A673 (cell line): ENCODE data around the gene ASAP3. TPM values are rescaled to one million over a fixed set of nuclear protein-coding genes. Genes with fewer than 3 reads are reported as not detected.

Experiments used
- BruUV-seq: library from RNA; stranded (reverse); fragments of 400-500 nt; replicated peaks from 2 replicates; lab custom pipeline; 2021; lab: Mats Ljungman, UMichigan
- CTCF ChIA-PET: fragments of 300-600 bp; sonication (Branson Sonifier 250); formaldehyde crosslinking; loops from one replicate; lab custom pipeline; 2022; ENCODE audit warnings: antibody characterized with exemption; lab: Charles Lee
- POLR2A ChIA-PET: fragments of 300-600 bp; sonication (Branson Sonifier 250); formaldehyde crosslinking; loops from one replicate; lab custom pipeline; 2022; ENCODE audit warnings: antibody characterized with exemption; ENCODE audit not compliant: low non-redundant PET; lab: Charles Lee
- DNase-seq: peaks from one replicate; pipeline ENCODE4 v3.0.0-alpha.2; 2015; ENCODE audit warnings: low spot score
- H3K27ac ChIP-seq: fragments of 200-600 bp; sonication (generic); 2 replicates; pipeline ENCODE4 v1.5.1; 2016; ENCODE audit warnings: mixed run types, low read depth, mild to moderate bottlenecking, mixed read lengths, antibody characterized with exemption, low read length; ENCODE audit not compliant: poor library complexity, severe bottlenecking
- H3K27me3 ChIP-seq: fragments of 200-600 bp; sonication (generic); replicated peaks from 2 replicates; pipeline ENCODE4 v1.6.1; 2017; ENCODE audit warnings: mixed run types, low read depth, mild to moderate bottlenecking, mixed read lengths, antibody characterized with exemption, low read length; ENCODE audit not compliant: insufficient read depth, poor library complexity
- H3K36me3 ChIP-seq: fragments of 200-600 bp; sonication (generic); 2 replicates; pipeline ENCODE4 v1.6.1; 2016; ENCODE audit warnings: mixed run types, mild to moderate bottlenecking, mixed read lengths, antibody characterized with exemption, low read length; ENCODE audit not compliant: insufficient read depth, poor library complexity, severe bottlenecking
- H3K4me1 ChIP-seq: fragments of 200-600 bp; sonication (generic); 2 replicates; pipeline ENCODE4 v1.6.1; 2017; ENCODE audit warnings: mixed run types, mild to moderate bottlenecking, mixed read lengths, antibody characterized with exemption, low read length; ENCODE audit not compliant: insufficient read depth, poor library complexity, severe bottlenecking
- H3K4me3 ChIP-seq: fragments of 200-600 bp; sonication (generic); 2 replicates; pipeline ENCODE4 v1.5.1; 2016; ENCODE audit warnings: low read depth, mixed run types, mild to moderate bottlenecking, mixed read lengths, low read length; ENCODE audit not compliant: poor library complexity, severe bottlenecking
- H3K9me3 ChIP-seq: fragments of 200-600 bp; sonication (generic); 2 replicates; pipeline ENCODE4 v1.6.1; 2016; ENCODE audit warnings: mixed run types, low read depth, mild to moderate bottlenecking, mixed read lengths, antibody characterized with exemption, low read length; ENCODE audit not compliant: poor library complexity, severe bottlenecking
- CTCF ChIP-seq: fragments of 300-800, 200-600 bp; sonication (generic); conservative IDR thresholded peaks from 2 replicates; pipeline ENCODE4 v1.5.1; 2017; ENCODE audit warnings: low read depth, mild to moderate bottlenecking, antibody characterized with exemption, low read length, moderate library complexity, mixed read lengths
- EZH2 ChIP-seq: fragments of 200-600 bp; sonication (generic); IDR thresholded peaks from 2 replicates; pipeline ENCODE4 v1.6.1; 2017; ENCODE audit warnings: borderline replicate concordance, low read depth, mild to moderate bottlenecking, mixed read lengths, antibody characterized with exemption, low read length; ENCODE audit not compliant: poor library complexity, severe bottlenecking
- intact Hi-C: fragments of 100-400 bp; cut with micrococcal nuclease; formaldehyde crosslinking; loops from one replicate; pipeline ENCODE4 v1.10.0; 2022; ENCODE audit not compliant: unreplicated experiment
- total RNA-seq: library from RNA; stranded (reverse); gene quantifications from 2 replicates; pipeline ENCODE4 v1.2.3, GENCODE V29; 2021

Gene ASAP3
- total RNA-seq, 1 experiment from 2014 or later: 7.8 TPM

GRCh38 chr1:23484253-23485001, 448 bp upstream of the ASAP3 start:
- Histone ChIP-seq H3K4me1 (peaks cover 6% of the 10 kb centered on the region), H3K36me3 (no peaks in the 10 kb centered on the region), H3K27me3 (no peaks in the 10 kb centered on the region), H3K9me3 (no peaks in the 10 kb centered on the region), H3K4me3 (peak overlapping the region; percentile 68), H3K27ac (peak overlapping the region; percentile 65)
- TF ChIP-seq EZH2 (no peak), CTCF (no peak)
- intact Hi-C loops: no loop called here
- DNase-seq: peak; percentile 94
- ChIA-PET CTCF (interaction anchor here (0.6 to 1.2 kb wide), 4 partner anchors 13 to 441 kb away, joined by 3 to 16 read pairs (median 8); no protein-coding TSS in a partner anchor), POLR2A (no interaction called here)
- no TSS peak for BruUV-seq

GRCh38 chr1:23481904-23482303, 2.1 kb downstream of the ASAP3 start:
- ChIA-PET CTCF (no interaction called here), POLR2A (no interaction called here)
- no peaks in the 10 kb centered on the region for H3K27me3 ChIP-seq
- no peaks in the 10 kb centered on the region for H3K36me3 ChIP-seq
- DNase-seq: no peak
- no peak for TF ChIP-seq CTCF
- no peak for TF ChIP-seq EZH2
- intact Hi-C loops: no loop called here
- peaks cover 6% of the 10 kb centered on the region for H3K4me1 ChIP-seq
- H3K4me3 ChIP-seq: no peak overlapping the region
- no TSS peak for BruUV-seq
- H3K9me3 ChIP-seq: no peaks in the 10 kb centered on the region
- no peak overlapping the region for H3K27ac ChIP-seq

DNA sequence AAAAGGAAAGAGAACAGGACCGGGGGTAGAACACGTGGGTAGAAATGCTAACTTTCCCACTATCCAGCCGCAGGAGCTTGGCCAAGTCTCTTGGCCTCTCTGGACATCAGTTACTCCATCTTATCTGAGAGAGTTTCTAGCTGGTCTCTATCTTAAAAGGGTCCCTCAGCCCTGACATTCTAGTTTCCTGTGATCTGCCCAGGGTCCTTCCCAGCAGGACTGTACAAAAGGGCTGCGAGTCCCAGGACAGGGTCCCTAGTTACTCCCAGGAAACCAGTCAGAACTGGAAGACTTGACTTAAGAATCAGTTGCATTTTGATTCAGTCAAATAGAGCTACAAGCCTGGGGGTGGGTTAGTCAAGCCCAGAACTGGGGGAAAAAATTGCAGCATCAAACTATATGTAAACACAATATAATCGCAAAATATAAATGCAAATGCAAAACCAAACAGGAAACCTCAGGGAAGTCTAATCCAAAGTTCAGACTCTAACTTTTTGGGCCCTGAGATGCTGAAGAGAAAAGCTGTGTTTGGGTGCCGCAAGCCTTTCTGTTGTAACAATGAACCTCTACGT, 2.9 kb downstream of the ASAP3 start:
- no peaks in the 10 kb centered on the region for H3K9me3 ChIP-seq
- H3K27me3 ChIP-seq: no peaks in the 10 kb centered on the region
- DNase-seq: no peak
- ChIA-PET CTCF (no interaction called here), POLR2A (no interaction called here)
- TF ChIP-seq EZH2 (no peak), CTCF (no peak)
- intact Hi-C loops: no loop called here
- H3K4me3 ChIP-seq: no peak overlapping the region
- H3K4me1 ChIP-seq: peaks cover 6% of the 10 kb centered on the region
- no peak overlapping the region for H3K27ac ChIP-seq
- no TSS peak for BruUV-seq
- H3K36me3 ChIP-seq: no peaks in the 10 kb centered on the region
